AG10803 (cell line): ENCODE results near the gene TMEM212.

Source experiments
- DNase-seq: peaks from one replicate; pipeline ENCODE4 v3.0.0; 2010; ENCODE audit warnings: low read depth
- H3K4me3 ChIP-seq: 2 replicates; pipeline ENCODE4 v1.5.1; 2011; ENCODE audit warnings: mild to moderate bottlenecking, low read length, control low read depth
- CTCF ChIP-seq: conservative IDR thresholded peaks from 2 replicates; pipeline ENCODE4 v1.5.1; 2011; ENCODE audit warnings: mild to moderate bottlenecking, low read length, control low read depth, inconsistent platforms

The TMEM212 gene

DNA sequence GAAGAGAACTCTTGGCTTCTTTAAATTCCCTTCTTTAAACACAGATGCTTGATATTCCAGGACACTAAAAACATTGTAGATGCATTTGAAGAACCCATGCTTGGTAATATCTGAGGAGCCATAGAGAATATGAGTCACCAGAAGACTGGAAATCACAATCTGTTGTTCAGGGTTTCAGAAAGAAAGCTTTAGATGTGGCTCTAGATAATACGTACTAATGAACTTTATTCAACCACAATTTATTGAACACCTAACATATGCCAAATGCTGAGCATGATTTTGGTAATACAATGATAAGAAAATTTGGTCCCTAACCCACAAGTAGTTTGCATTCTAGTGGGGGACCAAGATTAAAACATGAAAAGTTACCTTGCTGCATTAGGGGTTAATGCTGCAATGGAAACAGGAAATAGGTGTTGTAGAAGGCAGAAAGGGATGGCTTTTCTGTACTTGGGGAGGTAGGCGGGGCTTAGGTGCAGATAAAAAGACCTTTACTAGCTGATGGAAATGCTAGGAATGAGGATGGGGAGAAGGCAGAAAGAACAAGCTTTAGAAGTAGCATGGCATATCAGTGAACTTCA is 21.3 kb upstream of the TMEM212 start:
- no peak overlapping the region for H3K4me3 ChIP-seq
- TF ChIP-seq CTCF: no peak
- no peak for DNase-seq

GRCh38 chr3:171822431-171823106 is 20.6 kb upstream of the TMEM212 start:
- no peak for TF ChIP-seq CTCF
- H3K4me3 ChIP-seq: no peak overlapping the region
- DNase-seq: no peak

GRCh38 chr3:171824116-171824515 is 19.0 kb upstream of the TMEM212 start:
- TF ChIP-seq CTCF: no peak
- no peak for DNase-seq
- H3K4me3 ChIP-seq: no peak overlapping the region

- TF ChIP-seq CTCF: no peak
- H3K4me3 ChIP-seq: no peak overlapping the region
- DNase-seq: peak; percentile 14
Observed at GRCh38 chr3:171824824-171825221, 18.3 kb upstream of the TMEM212 start.

DNA sequence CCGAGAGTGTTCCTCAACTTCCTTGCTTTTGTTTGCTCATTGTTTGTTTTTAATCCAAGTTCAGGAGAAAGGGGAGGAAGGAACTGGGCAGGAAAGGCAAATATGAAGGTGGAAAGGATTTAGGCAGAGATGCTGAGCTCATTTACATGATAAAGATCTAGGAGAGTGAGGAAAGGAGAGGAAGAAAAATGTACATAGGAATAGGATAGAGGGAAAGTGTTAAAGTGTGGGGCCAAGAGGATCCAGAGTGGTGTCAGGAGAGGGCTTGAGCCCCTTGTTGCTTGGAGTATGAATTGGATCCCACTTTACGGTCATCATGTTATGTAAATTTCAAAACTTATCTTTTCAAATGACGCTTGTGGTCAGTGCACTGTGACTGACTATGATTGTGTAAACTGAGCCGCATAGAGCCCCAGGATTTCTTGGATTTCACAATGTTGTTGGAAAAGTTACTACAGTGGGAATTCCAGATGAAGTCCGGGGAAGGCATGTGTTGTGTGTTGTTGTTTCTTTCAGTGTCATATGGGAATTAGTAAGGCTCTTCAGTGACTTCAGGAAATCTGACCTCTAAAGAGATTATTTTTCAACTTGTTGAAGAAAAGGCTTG is 17.8 kb upstream of the TMEM212 start:
- DNase-seq: peak; percentile 93

DNA sequence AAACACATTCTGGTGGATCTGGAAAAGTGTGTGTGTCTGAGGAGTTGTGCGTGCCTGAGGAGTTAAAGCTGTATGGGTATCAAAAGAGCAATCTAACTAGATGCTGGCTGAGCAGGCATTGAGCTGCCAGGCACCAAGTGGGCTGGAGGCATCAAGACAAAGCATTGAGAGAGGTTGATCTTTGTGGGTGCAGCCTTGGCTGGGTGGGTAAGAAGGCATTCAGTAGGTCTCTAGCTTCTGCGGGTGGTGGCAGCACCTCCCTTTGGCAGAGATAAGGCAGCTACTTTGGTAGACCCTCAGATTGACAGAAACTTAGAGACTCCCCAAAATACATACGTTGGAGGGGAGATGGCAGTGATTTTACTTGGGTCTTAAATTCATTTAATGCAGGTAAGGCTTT is 15.8 kb upstream of the TMEM212 start:
- no peak overlapping the region for H3K4me3 ChIP-seq
- TF ChIP-seq CTCF: no peak
- no peak for DNase-seq

More for the DNA sequence above, 17.8 kb upstream of the TMEM212 start:
- no peak overlapping the region for H3K4me3 ChIP-seq
- TF ChIP-seq CTCF: no peak
